ENCODE data around the gene PRKD1. TPM values are rescaled to one million over a fixed set of nuclear protein-coding genes. Genes with fewer than 3 reads are reported as not detected.

PRKD1 gene
- total and polyA plus RNA-seq, 2 donors (not counting 1 experiment from before 2014, with no cell fraction given), result 0.03 to 4.3 TPM

GRCh38 chr14:29648045-29648444, 279.6 kb downstream of the PRKD1 start:
- Histone ChIP-seq H3K9me3 (ENCODE audit: control extremely low read depth in 1 of 3, control insufficient read depth in 2 of 3, insufficient read depth in 1 of 3, low read length in 2 of 3) (peaks cover 2 to 20% (median 13%) of the 10 kb centered on the region in 3 donors), H3K4me1 (ENCODE audit: control insufficient read depth in 2 of 2, insufficient read depth in 2 of 2, low read length in 2 of 2) (no peaks in the 10 kb centered on the region), H3K27ac (ENCODE audit: low read length in 2 of 2) (no peak overlapping the region), H4K20me1 (ENCODE audit: control insufficient read depth, insufficient read depth, low read length, poor library complexity, severe bottlenecking) (no peaks in the 10 kb centered on the region), H3K4me2 (replicated peaks; ENCODE audit: low read depth, low read length, poor library complexity, severe bottlenecking) (no peak overlapping the region), H2AFZ (ENCODE audit: insufficient read depth, low read depth, low read length, poor library complexity, severe bottlenecking) (no peak overlapping the region), H3K79me2 (ENCODE audit: control insufficient read depth, insufficient read depth, low read length) (no peaks in the 10 kb centered on the region), H3K4me3 (ENCODE audit: control extremely low read depth in 1 of 5, extremely low read depth in 1 of 5, insufficient read depth in 1 of 5, low read depth in 2 of 5, low read length in 4 of 5) (no peak overlapping the region), H3K27me3 (replicated peaks in 1 of 4; ENCODE audit: control extremely low read depth in 1 of 4, control insufficient read depth in 3 of 4, insufficient read depth in 4 of 4, low read length in 3 of 4) (no peaks in the 10 kb centered on the region), H3K9ac (ENCODE audit: low read length) (no peak overlapping the region), H3K36me3 (replicated peaks in 1 of 2; ENCODE audit: control extremely low read depth in 1 of 2, control insufficient read depth in 1 of 2, extremely low read depth in 1 of 2, insufficient read depth in 2 of 2, low read length in 1 of 2) (no peaks in the 10 kb centered on the region)
- peaks cover 16% of the 10 kb centered on the region for H3K9me3 Mint-ChIP-seq (ENCODE audit: insufficient read depth)
- no peaks in the 10 kb centered on the region for H3K4me1 Mint-ChIP-seq
- TF ChIP-seq CTCF (IDR thresholded peaks at IDR 0.05) (no peak), EZH2 (IDR thresholded peaks at IDR 0.05; ENCODE audit: borderline replicate concordance, insufficient read depth, low read depth, low read length, poor library complexity, severe bottlenecking) (no peak)
- no peak overlapping the region for H3K4me3 Mint-ChIP-seq
- no peak for DNase-seq
- no peak for ATAC-seq (ENCODE audit: low read depth)
- ChIA-PET POLR2A (no interaction called here), CTCF (interaction anchor here (0.7 kb wide), 2 partner anchors 281 to 482 kb away, joined by 3 read pairs; no protein-coding TSS in a partner anchor)
- intact Hi-C loops (cut with micrococcal nuclease), result no loop called here
- no peak overlapping the region for H3K27ac Mint-ChIP-seq
- no peaks in the 10 kb centered on the region for H3K27me3 Mint-ChIP-seq

- Mint-ChIP-seq H3K27me3 (no peaks in the 10 kb centered on the region), H3K9me3 (ENCODE audit: insufficient read depth) (peaks cover 16% of the 10 kb centered on the region), H3K4me1 (no peaks in the 10 kb centered on the region), H3K4me3 (no peak overlapping the region), H3K27ac (no peak overlapping the region)
- no peak overlapping the region for H3K4me2 ChIP-seq (replicated peaks; ENCODE audit: low read depth, low read length, poor library complexity, severe bottlenecking)
- intact Hi-C loops (cut with micrococcal nuclease), result no loop called here
- H3K9ac ChIP-seq (ENCODE audit: low read length), result no peak overlapping the region
- ATAC-seq (ENCODE audit: low read depth) (no peak), DNase-seq (no peak)
- H3K36me3 ChIP-seq (replicated peaks in 1 of 2; ENCODE audit: control extremely low read depth in 1 of 2, control insufficient read depth in 1 of 2, extremely low read depth in 1 of 2, insufficient read depth in 2 of 2, low read length in 1 of 2), result no peaks in the 10 kb centered on the region
- no peaks in the 10 kb centered on the region for H3K27me3 ChIP-seq (replicated peaks in 1 of 4; ENCODE audit: control extremely low read depth in 1 of 4, control insufficient read depth in 3 of 4, insufficient read depth in 4 of 4, low read length in 3 of 4)
- H3K79me2 ChIP-seq (ENCODE audit: control insufficient read depth, insufficient read depth, low read length), result no peaks in the 10 kb centered on the region
- H4K20me1 ChIP-seq (ENCODE audit: control insufficient read depth, insufficient read depth, low read length, poor library complexity, severe bottlenecking), result no peaks in the 10 kb centered on the region
- no peak overlapping the region for H3K4me3 ChIP-seq (ENCODE audit: control extremely low read depth in 1 of 5, extremely low read depth in 1 of 5, insufficient read depth in 1 of 5, low read depth in 2 of 5, low read length in 4 of 5)
- ChIA-PET POLR2A (no interaction called here), CTCF (no interaction called here)
- H3K9me3 ChIP-seq (ENCODE audit: control extremely low read depth in 1 of 3, control insufficient read depth in 2 of 3, insufficient read depth in 1 of 3, low read length in 2 of 3), result peaks cover 2 to 20% (median 10%) of the 10 kb centered on the region in 3 donors
- no peak overlapping the region for H3K27ac ChIP-seq (ENCODE audit: low read length in 2 of 2)
- no CpG with 5 or more reads among the region's 1 CpG for WGBS (ENCODE audit: insufficient coverage)
- no peaks in the 10 kb centered on the region for H3K4me1 ChIP-seq (ENCODE audit: control insufficient read depth in 2 of 2, insufficient read depth in 2 of 2, low read length in 2 of 2)
- TF ChIP-seq EZH2 (IDR thresholded peaks at IDR 0.05; ENCODE audit: borderline replicate concordance, insufficient read depth, low read depth, low read length, poor library complexity, severe bottlenecking), result no peak
- TF ChIP-seq CTCF (IDR thresholded peaks at IDR 0.05), result no peak
- H2AFZ ChIP-seq (ENCODE audit: insufficient read depth, low read depth, low read length, poor library complexity, severe bottlenecking), result no peak overlapping the region
Observed at GRCh38 chr14:29645117-29645516, 282.5 kb downstream of the PRKD1 start.
